ENCODE results near the gene SV2A.

DNA sequence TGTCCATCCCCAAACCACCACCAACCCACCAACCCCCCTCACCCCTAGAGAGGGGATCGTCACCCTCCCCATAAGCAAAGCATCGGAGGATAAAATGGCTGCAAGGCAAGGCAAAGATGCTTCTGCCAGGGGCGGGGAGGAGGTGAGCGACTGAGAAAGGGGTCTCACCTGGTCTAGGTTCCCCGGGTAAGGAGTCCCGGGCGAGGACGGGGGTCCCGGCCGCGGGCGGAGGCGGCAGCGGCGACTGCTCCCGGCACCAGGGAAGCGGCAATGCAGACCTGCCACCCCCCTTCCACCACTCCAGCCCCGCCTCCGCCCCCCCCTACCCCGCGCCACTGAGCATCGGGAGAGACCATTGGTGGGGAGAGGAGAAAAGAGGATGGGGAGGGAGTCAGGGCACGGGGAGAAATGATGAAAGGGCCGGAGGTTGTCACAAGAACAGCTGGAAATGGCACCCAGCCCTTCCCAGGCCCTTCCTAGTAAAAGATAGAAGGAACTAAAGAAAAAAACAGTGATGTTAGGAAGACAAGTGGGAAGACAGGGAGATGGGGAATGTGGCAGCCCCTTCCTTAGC lies at the start of gene SV2A:
- TF ChIP-seq POLR2A (IDR thresholded peaks at IDR 0.05) = no peak
- TF ChIP-seq, protein P1, sequence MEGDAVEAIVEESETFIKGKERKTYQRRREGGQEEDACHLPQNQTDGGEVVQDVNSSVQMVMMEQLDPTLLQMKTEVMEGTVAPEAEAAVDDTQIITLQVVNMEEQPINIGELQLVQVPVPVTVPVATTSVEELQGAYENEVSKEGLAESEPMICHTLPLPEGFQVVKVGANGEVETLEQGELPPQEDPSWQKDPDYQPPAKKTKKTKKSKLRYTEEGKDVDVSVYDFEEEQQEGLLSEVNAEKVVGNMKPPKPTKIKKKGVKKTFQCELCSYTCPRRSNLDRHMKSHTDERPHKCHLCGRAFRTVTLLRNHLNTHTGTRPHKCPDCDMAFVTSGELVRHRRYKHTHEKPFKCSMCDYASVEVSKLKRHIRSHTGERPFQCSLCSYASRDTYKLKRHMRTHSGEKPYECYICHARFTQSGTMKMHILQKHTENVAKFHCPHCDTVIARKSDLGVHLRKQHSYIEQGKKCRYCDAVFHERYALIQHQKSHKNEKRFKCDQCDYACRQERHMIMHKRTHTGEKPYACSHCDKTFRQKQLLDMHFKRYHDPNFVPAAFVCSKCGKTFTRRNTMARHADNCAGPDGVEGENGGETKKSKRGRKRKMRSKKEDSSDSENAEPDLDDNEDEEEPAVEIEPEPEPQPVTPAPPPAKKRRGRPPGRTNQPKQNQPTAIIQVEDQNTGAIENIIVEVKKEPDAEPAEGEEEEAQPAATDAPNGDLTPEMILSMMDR (IDR thresholded peaks at IDR 0.05) = no peak
